DOHH2 (cell line): ENCODE measurements around the gene RBMS3.

Experiments used
- H3F3A ChIP-seq: fragments of 200-600 bp; sonication (generic), shearing (Covaris generic); 2 replicates; pipeline ENCODE4 v1.6.0; 2016; ENCODE audit warnings: antibody characterized with exemption, mild to moderate bottlenecking; ENCODE audit not compliant: control insufficient read depth, insufficient read depth
- H3K27ac ChIP-seq: fragments of 200-600 bp; sonication (generic); 2 replicates; pipeline ENCODE4 v1.5.1; 2014; ENCODE audit warnings: low read depth, mild to moderate bottlenecking, low read length, moderate library complexity
- H3K27me3 ChIP-seq: fragments of 200-600 bp; sonication (generic); 2 replicates; pipeline ENCODE4 v1.6.1; 2014; ENCODE audit warnings: mild to moderate bottlenecking, low read length, mixed read lengths; ENCODE audit not compliant: control insufficient read depth
- H3K36me3 ChIP-seq: fragments of 200-600 bp; sonication (generic); 2 replicates; pipeline ENCODE4 v1.6.1; 2014; ENCODE audit warnings: mild to moderate bottlenecking, low read length, moderate library complexity, mixed read lengths; ENCODE audit not compliant: control insufficient read depth
- H3K4me1 ChIP-seq: fragments of 200-600 bp; sonication (generic); 2 replicates; pipeline ENCODE4 v1.6.1; 2014; ENCODE audit warnings: mild to moderate bottlenecking, low read length, mixed read lengths; ENCODE audit not compliant: control insufficient read depth
- H3K4me2 ChIP-seq: fragments of 200-600 bp; sonication (generic); 2 replicates; pipeline ENCODE4 v1.6.0; 2014; ENCODE audit warnings: mild to moderate bottlenecking, low read length, moderate library complexity
- H3K4me3 ChIP-seq: fragments of 200-600 bp; sonication (generic); 2 replicates; pipeline ENCODE4 v1.5.1; 2014; ENCODE audit warnings: mild to moderate bottlenecking, low read length, mixed read lengths
- H3K79me2 ChIP-seq: fragments of 200-600 bp; sonication (generic); 2 replicates; pipeline ENCODE4 v1.6.1; 2014; ENCODE audit warnings: mild to moderate bottlenecking, low read length, mixed read lengths; ENCODE audit not compliant: control insufficient read depth
- H3K9me2 ChIP-seq: fragments of 200-600 bp; sonication (generic); replicated peaks from 2 replicates; pipeline ENCODE4 v1.6.1; 2014; ENCODE audit warnings: mild to moderate bottlenecking, low read length, mixed read lengths; ENCODE audit not compliant: control insufficient read depth
- H3K9me3 ChIP-seq: fragments of 200-600 bp; sonication (generic); 2 replicates; pipeline ENCODE4 v1.6.1; 2014; ENCODE audit warnings: antibody characterized with exemption, low read length, mixed read lengths; ENCODE audit not compliant: control insufficient read depth, insufficient read depth
- H4K20me1 ChIP-seq: fragments of 200-600 bp; sonication (generic); 2 replicates; pipeline ENCODE4 v1.6.0; 2014; ENCODE audit warnings: low read depth, mild to moderate bottlenecking, antibody characterized with exemption, low read length, moderate library complexity; ENCODE audit not compliant: control insufficient read depth, insufficient read depth
- CTCF ChIP-seq: fragments of 200-600 bp; sonication (generic); IDR thresholded peaks from one replicate; pipeline ENCODE4 v1.5.1; 2014; ENCODE audit warnings: antibody characterized with exemption, mild to moderate bottlenecking, low read depth, low read length; ENCODE audit not compliant: poor library complexity, severe bottlenecking
- EZH2phosphoT487 ChIP-seq: fragments of 200-600 bp; sonication (generic); IDR thresholded peaks from 2 replicates; pipeline ENCODE4 v1.6.1; 2017; ENCODE audit warnings: borderline replicate concordance, mild to moderate bottlenecking, antibody characterized with exemption, low read length, moderate library complexity, mixed read lengths

RBMS3 gene

GRCh38 chr3:29536016-29536758 is 255.3 kb downstream of the RBMS3 start:
- Histone ChIP-seq H3K27ac (no peak overlapping the region), H3K4me1 (no peaks in the 10 kb centered on the region), H3F3A (no peaks in the 10 kb centered on the region), H3K9me2 (no peaks in the 10 kb centered on the region), H4K20me1 (no peaks in the 10 kb centered on the region), H3K9me3 (no peaks in the 10 kb centered on the region), H3K36me3 (no peaks in the 10 kb centered on the region), H3K79me2 (no peaks in the 10 kb centered on the region), H3K4me2 (no peak overlapping the region), H3K27me3 (no peaks in the 10 kb centered on the region), H3K4me3 (no peak overlapping the region)
- TF ChIP-seq CTCF, result no peak
- no peak for TF ChIP-seq EZH2phosphoT487

- no peaks in the 10 kb centered on the region for H3F3A ChIP-seq
- no peaks in the 10 kb centered on the region for H4K20me1 ChIP-seq
- H3K9me2 ChIP-seq, result no peaks in the 10 kb centered on the region
- H3K27ac ChIP-seq, result no peak overlapping the region
- no peaks in the 10 kb centered on the region for H3K4me1 ChIP-seq
- no peak for TF ChIP-seq EZH2phosphoT487
- TF ChIP-seq CTCF, result no peak
- no peak overlapping the region for H3K4me3 ChIP-seq
- H3K27me3 ChIP-seq, result no peaks in the 10 kb centered on the region
- no peaks in the 10 kb centered on the region for H3K36me3 ChIP-seq
- no peaks in the 10 kb centered on the region for H3K79me2 ChIP-seq
- H3K9me3 ChIP-seq, result no peaks in the 10 kb centered on the region
- H3K4me2 ChIP-seq, result no peak overlapping the region
Observed at GRCh38 chr3:29537889-29538609, 257.2 kb downstream of the RBMS3 start.

- Histone ChIP-seq H3K79me2 (no peaks in the 10 kb centered on the region), H3F3A (no peaks in the 10 kb centered on the region), H3K9me3 (no peaks in the 10 kb centered on the region), H3K36me3 (no peaks in the 10 kb centered on the region), H3K27me3 (no peaks in the 10 kb centered on the region), H3K4me2 (no peak overlapping the region), H3K4me3 (no peak overlapping the region), H4K20me1 (no peaks in the 10 kb centered on the region), H3K27ac (no peak overlapping the region), H3K9me2 (no peaks in the 10 kb centered on the region), H3K4me1 (no peaks in the 10 kb centered on the region)
- TF ChIP-seq EZH2phosphoT487 (no peak), CTCF (no peak)
Observed at GRCh38 chr3:29538610-29538958, 257.7 kb downstream of the RBMS3 start.
